Measurements from ENCODE around the gene C16orf74. TPM values are rescaled to one million over a fixed set of nuclear protein-coding genes. Genes with fewer than 3 reads are reported as not detected.

Gene C16orf74
- total and polyA plus RNA-seq, 9 donors: 0.38 to 1.5 (median 0.63) TPM; not detected in 2

- Histone ChIP-seq H3K27me3 (no peaks in the 10 kb centered on the region), H3K4me3 (no peak overlapping the region), H3K4me1 (ENCODE audit: insufficient read depth) (peaks cover 7% of the 10 kb centered on the region), H3K36me3 (no peaks in the 10 kb centered on the region), H3K27ac (no peak overlapping the region), H3K9me3 (no peaks in the 10 kb centered on the region)
- intact Hi-C loops (cut with DNase I): no loop called here
- no peak for TF ChIP-seq CTCF (IDR thresholded peaks at IDR 0.05)
- TF ChIP-seq EP300 (IDR thresholded peaks at IDR 0.05): no peak
- TF ChIP-seq POLR2A (IDR thresholded peaks at IDR 0.05): no peak
- 78 to 83% (median 80%) methylated on average over 8 of the region's 8 CpGs for WGBS, 3 donors
- no peak for DNase-seq
Observed at GRCh38 chr16:85794696-85795095, 43.8 kb upstream of the C16orf74 start.

- TF ChIP-seq EP300 (IDR thresholded peaks at IDR 0.05): no peak
- no peak for TF ChIP-seq CTCF (IDR thresholded peaks at IDR 0.05)
- TF ChIP-seq POLR2A (IDR thresholded peaks at IDR 0.05): no peak
- Histone ChIP-seq H3K9me3 (no peaks in the 10 kb centered on the region), H3K27ac (no peak overlapping the region), H3K4me3 (no peak overlapping the region), H3K27me3 (no peaks in the 10 kb centered on the region), H3K36me3 (no peaks in the 10 kb centered on the region), H3K4me1 (ENCODE audit: insufficient read depth) (peaks cover 6% of the 10 kb centered on the region)
- WGBS, 3 donors: 94 to 97% (median 96%) methylated on average over 5 of the region's 5 CpGs
- no peak for DNase-seq
- intact Hi-C loops (cut with DNase I): no loop called here
Observed at GRCh38 chr16:85793662-85794298, 42.9 kb upstream of the C16orf74 start.

GRCh38 chr16:85789773-85790172, 38.9 kb upstream of the C16orf74 start:
- intact Hi-C loops (cut with DNase I): no loop called here
- 87 to 93% (median 92%) methylated on average over 6 of the region's 6 CpGs for WGBS, 3 donors
- Histone ChIP-seq H3K9me3 (no peaks in the 10 kb centered on the region), H3K27ac (no peak overlapping the region), H3K36me3 (no peaks in the 10 kb centered on the region), H3K27me3 (no peaks in the 10 kb centered on the region), H3K4me3 (no peak overlapping the region), H3K4me1 (ENCODE audit: insufficient read depth) (no peaks in the 10 kb centered on the region)
- DNase-seq: no peak
- TF ChIP-seq CTCF (IDR thresholded peaks at IDR 0.05) (no peak), EP300 (IDR thresholded peaks at IDR 0.05) (no peak), POLR2A (IDR thresholded peaks at IDR 0.05) (no peak)

GRCh38 chr16:85788819-85789218, 37.9 kb upstream of the C16orf74 start:
- Histone ChIP-seq H3K36me3 (no peaks in the 10 kb centered on the region), H3K4me1 (ENCODE audit: insufficient read depth) (no peaks in the 10 kb centered on the region)

More at GRCh38 chr16:85788819-85789218, 37.9 kb upstream of the C16orf74 start:
- Histone ChIP-seq H3K9me3 (no peaks in the 10 kb centered on the region), H3K27me3 (no peaks in the 10 kb centered on the region), H3K4me3 (no peak overlapping the region), H3K27ac (no peak overlapping the region)
- WGBS, 3 donors: 78 to 89% (median 88%) methylated on average over 11 of the region's 11 CpGs
- intact Hi-C loops (cut with DNase I): no loop called here
- TF ChIP-seq CTCF (IDR thresholded peaks at IDR 0.05) (no peak), EP300 (IDR thresholded peaks at IDR 0.05) (no peak), POLR2A (IDR thresholded peaks at IDR 0.05) (no peak)
- no peak for DNase-seq

Data from ovary (tissue), 9 donors.